Measurements from ENCODE around the gene USP37.

USP37 gene

GRCh38 chr2:218568190-218569037 lies at the start of gene USP37, which contains the start of gene CNOT9:
USP37 (minus strand) TSS chr2:218568351; CDS start chr2:218558653, 9,698 bp downstream.
CNOT9 (plus strand) TSS chr2:218568839; CDS start chr2:218568955, 116 bp downstream.
- no peak for TF ChIP-seq CTCF (conservative IDR thresholded peaks at IDR 0.05; ENCODE audit: low read length)
- H3K4me3 ChIP-seq (ENCODE audit: low read length): peak within 1 kb of the TSS; percentile 82
- peak; percentile 97 for DNase-seq (ENCODE audit: low read depth)

GRCh38 chr2:218615868-218616315 lies 47.7 kb upstream of the USP37 start:
- DNase-seq (ENCODE audit: low read depth): no peak
- TF ChIP-seq CTCF (conservative IDR thresholded peaks at IDR 0.05; ENCODE audit: low read length): no peak
- no peak overlapping the region for H3K4me3 ChIP-seq (ENCODE audit: low read length)

- DNase-seq (ENCODE audit: low read depth): peak; percentile 64
- TF ChIP-seq CTCF (conservative IDR thresholded peaks at IDR 0.05; ENCODE audit: low read length): peak; percentile 27; the same call in 1 of the 2 replicates
- H3K4me3 ChIP-seq (ENCODE audit: low read length): peak within 1 kb of the TSS; percentile 33
These were observed 39.4 kb upstream of the USP37 start, which contains the start of gene PLCD4 for GRCh38 chr2:218607436-218608115. PLCD4 (plus strand) TSS chr2:218607899; CDS start chr2:218615740, 7,841 bp downstream.

GRCh38 chr2:218605432-218605831 lies 37.3 kb upstream of the USP37 start:
- no peak for TF ChIP-seq CTCF (conservative IDR thresholded peaks at IDR 0.05; ENCODE audit: low read length)
- H3K4me3 ChIP-seq (ENCODE audit: low read length): no peak overlapping the region
- peak; percentile 46 for DNase-seq (ENCODE audit: low read depth)

- DNase-seq (ENCODE audit: low read depth): no peak
- H3K4me3 ChIP-seq (ENCODE audit: low read length): no peak overlapping the region
- TF ChIP-seq CTCF (conservative IDR thresholded peaks at IDR 0.05; ENCODE audit: low read length): no peak
These were observed 17.4 kb upstream of the USP37 start for GRCh38 chr2:218585541-218585940.

- TF ChIP-seq CTCF (conservative IDR thresholded peaks at IDR 0.05; ENCODE audit: low read length): no peak
- H3K4me3 ChIP-seq (ENCODE audit: low read length): no peak overlapping the region
- no peak for DNase-seq (ENCODE audit: low read depth)
These were observed 16.1 kb upstream of the USP37 start for GRCh38 chr2:218583983-218584850.
